Right kidney (tissue), 1 donor: ENCODE data around the gene POLE.
A peak's percentile ranks its signal among the peaks of the same experiment; 100 is the strongest.

Experiments
- DNase-seq: peaks from one replicate; pipeline ENCODE4 v3.0.0-alpha.2; 2016

Gene POLE

DNA sequence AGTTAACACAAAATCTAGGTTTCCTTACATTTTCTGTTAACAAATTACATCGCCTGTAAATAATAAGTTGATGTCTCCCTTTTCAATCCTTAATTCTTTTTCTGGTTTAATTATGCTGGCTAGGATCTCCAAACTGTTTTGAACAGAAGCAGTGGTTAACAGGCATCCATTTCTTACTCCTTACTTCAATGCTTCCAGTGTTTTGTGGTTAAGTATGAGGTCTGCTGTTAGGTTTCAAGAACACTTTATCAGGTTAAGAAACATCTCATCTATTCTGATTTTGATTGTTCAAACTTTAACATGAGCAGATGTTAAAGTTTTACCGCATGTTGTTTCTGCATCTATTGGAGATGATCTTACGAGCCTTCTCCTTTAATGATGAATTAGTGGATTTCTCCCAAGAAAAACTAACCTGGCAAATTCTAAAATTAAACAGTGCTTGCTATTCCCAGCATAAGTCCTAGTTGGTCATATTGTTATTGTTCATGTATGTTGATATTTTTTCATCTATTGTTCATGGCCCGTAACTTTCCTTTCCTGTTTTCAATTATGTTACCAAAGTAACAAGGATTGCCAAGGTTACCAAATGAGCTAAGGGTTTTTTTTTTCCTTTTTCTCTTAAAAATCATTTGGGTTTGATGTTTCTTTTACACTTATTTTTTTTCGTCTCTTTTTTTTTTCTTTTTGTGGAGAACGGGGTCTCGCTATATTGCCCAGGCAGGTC is 33.4 kb downstream of the POLE start:
- DNase-seq = no peak

DNA sequence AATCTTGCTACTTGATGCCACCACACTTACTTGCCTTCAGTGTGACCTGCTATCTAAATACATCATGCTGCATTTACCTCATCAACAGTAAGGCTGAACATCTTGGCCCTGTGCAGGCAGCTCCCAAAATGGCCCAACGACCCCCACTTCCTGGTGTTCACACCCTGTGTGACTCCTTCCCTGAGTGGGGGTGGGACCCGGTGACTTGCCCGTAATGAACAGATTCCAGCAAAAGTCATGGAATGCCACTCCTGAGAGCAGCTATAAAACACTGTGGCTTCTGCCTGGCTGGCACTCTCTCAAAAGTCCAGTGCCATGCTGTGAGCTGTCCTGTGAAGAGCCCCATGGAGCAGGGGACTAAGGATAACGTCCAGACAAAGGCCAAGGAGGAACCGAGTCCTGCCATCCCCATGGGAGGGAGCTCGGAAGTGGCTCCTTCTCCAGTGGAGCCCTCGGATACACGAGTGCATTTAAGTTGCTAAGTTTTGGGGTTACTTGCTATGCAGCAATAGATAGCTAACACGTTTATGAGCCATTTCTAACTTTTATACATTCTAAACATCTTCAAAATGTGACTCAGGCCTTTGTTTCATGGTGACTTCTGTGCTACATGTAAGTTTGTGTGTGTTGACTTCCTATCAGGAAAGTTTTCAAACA is 35.6 kb downstream of the POLE start:
- DNase-seq = no peak

DNA sequence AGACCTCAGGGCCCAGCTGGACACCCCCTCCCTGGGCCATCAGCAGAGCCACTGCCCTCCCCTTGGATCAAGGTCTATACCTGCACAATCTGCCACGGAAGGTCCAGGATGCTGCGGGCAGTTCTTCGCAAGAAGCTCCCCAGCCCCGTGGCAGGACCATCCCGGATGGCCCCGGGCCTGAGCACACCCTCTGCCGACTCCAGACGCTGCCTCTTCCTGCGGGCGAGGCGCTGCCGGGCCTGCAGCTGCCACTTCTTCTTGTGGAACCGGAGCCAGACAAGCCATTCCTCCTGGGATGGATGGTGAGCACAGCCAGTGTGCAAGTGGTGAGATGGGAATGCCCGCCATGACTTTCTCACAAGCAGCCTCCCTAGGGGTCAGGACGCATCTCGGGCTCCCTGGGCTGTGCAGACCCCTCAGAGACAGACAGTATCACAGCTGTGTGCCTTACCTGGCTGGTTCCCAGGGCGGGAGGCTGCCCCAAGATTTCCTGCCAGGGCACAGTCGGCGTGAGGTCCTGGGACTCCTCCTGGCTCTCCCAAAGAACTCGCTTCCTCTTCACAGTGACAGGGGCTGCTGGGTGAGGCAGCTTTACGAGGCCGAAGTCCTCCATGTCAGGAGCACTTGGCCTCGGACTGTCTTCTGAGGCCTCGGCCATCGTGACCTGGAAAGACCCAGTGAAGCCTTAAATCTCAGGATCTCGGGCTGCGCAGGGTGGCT is 37.8 kb downstream of the POLE start:
- DNase-seq = no peak

DNA sequence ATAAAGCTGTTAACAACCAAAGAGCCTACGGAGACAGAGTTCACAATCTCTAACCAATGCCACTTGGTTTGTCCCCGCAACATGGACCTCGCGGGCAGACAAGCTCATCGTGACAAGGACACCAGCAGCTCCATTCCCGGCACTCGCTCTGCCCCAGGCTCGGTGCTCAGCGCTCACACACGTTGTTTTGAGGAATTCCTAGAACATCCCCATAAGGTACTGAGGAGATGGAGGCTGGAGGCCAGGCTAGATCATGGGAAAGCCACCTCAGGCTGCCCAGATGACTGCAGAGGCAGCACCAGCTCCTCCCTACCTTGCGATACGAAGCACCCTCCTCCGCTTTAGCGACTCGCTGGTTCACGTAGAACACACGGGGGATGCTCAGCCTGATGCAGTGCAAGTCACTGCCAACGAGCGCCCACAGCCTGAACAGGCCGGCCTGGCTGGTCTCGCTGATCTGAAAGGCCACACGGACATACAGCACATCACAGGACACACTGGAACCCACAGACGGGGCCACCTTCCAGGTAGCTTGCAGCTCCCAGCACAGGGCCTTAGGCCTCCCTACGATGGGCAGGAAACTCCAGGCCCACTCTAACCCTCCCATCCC is 38.4 kb downstream of the POLE start:
- DNase-seq = no peak

DNA sequence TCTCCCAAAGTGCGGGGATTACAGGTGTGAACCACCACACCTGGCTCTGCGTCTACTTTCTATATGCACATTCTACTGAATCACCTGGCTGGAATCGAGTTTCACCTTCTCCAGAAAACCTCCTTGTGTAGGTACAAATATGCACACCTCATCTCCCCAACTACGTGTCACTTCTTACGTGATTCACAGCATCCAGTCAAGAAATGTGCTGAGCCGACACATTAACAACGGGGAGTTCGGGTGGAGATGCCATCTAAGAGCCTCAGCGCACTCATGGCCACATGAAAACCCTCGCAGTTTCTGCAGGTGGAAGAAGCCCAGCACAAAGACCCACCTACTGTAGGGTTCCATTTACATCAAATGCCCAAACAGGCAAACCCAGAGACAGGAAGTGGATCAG is 39.3 kb downstream of the POLE start:
- DNase-seq = no peak

DNA sequence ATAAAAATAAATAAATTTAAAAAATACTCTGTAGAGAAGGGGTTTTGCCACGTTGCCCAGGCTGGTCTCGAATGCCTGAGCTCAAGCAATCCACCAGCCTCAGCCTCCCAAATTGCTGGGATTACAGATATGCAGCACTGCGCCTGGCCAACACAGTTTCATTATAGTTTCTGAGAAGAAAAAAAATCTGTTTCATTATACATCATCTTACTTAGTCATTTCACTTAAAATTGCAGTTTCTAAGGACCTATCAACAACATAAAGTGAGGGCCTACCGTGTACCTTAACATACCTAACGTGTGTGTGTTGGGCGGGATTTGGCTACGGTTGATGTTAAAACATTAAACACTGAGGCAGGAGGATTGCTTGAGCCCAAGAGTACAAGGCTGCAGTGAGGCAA is 40.3 kb downstream of the POLE start:
- no peak for DNase-seq

DNA sequence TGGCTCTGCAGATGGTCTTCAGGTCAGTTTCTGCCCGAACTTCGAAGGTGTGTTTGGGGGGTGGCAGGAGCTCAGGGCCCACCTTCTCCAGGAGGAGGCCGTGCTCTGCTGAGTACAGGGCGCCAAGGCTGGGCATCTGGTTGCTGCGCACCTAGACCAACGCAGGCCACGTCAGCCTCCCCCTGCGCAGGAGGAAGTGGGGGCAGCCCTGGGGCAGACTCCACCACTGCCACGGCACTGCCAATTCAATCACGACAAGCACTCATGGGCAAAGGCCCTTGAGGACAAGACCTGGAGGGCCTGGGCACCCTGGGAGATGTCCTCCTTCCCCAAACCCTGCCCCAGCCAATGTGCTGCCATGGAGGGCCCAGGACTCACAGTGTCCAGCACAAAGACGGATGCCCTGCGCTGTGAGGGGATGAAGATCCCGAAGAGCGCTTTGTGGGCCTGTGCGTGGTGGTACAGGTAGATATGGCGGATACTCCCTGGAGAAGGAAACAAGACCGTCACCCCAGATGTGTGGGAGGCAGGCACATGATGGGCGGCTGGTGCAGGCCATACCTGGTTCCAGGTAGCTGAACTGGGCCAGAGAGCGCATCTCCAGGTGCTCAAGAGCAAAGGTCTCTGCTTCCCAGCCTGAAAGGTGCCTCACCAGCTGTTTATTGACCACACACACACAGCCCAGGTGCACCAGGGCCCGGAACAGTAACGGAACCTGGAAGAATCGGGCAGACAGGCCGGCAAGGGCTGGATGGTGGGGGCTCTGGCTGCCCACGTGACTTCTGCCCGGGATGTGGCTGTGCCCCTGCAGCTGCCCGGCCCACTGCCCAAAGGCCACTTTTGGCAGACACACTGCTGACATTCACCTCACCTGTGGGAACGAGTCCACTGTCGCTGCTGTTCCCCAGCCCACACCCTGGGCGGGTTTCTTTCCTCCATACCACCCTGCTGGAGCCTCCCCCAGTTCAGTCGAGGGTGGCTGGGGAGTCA is 44.0 kb downstream of the POLE start:
- no peak for DNase-seq

DNA sequence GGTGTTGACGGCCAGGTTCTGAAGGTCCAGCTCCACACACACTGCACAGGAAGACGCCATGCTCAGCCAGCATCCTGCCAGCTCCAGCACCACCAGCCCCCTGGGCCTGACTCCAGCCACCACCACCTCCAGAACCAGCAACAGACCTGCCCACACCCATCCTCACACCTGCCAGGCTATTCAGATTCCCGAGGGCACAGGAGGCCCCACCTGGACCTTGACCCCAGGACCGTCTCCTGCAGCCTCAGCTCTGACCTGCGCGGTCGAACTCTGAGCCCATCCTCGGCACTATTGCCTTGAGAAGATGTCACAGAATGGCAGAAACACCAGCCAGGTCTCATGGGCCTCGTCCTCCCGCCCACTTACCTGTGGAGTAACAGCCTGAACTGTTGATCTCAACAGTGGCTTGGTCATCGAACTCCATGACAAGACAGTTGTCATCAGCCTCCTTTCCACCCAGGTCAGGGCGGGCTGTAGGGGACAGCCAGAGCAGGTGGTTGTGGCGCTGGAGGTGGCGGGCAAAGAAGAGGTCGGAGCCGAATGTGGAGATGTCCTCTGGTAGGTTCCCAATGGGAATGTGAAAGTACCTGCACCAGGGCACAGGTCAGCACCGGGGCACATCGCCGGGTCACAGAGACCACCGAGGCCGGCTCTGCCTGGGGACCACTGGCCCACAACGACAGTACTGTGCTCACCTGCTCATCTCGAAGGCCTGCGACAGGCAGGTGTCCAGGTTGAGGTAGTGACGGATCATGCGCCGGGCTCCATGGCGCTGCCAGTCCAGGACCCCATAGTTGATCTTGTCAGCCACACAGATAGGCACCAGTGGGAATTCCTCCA is 45.1 kb downstream of the POLE start:
- no peak for DNase-seq

DNA sequence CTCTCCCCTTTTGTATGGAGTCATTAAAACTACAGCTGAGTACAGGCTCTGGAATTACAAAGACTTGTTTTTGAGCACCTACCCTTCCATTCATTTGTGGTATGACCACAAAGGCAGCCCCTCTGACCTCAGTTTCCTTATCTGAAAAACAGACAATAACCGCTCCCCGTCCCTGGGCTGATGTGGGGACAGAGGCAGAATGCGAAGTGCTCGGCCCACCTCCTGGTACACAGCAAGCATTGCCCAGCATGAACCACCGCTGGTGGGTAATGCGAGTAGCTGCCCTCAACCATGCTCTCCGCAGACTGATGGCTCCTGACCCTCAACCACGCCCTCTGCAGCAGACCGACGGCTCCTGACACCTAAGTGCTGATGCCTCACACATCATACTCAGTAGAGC is 46.2 kb downstream of the POLE start:
- DNase-seq = no peak

DNA sequence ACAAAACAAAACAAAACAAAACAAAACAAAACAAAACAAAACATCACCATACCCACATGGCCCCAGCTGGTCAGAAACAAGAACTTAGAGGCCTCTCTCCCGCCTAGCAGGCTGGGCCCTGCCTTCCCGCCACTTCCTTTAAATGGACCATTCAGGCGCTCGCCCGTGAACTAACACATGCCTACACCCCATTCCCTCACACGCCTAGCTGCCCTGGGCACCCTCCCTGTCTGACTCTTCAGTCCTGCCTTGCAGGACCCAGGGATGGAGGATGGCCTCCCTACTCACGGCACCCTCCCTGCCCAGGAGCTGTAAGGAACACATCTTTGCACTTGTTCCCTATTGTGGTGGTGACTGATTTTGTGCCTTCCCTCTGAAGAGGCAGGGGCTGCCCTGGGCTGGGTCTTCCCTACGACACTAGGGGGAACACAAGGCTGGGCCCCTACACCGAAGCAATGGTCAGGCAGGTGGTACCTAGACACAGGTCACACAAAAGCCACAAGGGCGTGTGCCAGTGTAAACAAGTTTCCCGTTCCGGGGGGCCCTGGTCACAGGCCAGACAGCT is 47.1 kb downstream of the POLE start:
- DNase-seq = no peak

DNA sequence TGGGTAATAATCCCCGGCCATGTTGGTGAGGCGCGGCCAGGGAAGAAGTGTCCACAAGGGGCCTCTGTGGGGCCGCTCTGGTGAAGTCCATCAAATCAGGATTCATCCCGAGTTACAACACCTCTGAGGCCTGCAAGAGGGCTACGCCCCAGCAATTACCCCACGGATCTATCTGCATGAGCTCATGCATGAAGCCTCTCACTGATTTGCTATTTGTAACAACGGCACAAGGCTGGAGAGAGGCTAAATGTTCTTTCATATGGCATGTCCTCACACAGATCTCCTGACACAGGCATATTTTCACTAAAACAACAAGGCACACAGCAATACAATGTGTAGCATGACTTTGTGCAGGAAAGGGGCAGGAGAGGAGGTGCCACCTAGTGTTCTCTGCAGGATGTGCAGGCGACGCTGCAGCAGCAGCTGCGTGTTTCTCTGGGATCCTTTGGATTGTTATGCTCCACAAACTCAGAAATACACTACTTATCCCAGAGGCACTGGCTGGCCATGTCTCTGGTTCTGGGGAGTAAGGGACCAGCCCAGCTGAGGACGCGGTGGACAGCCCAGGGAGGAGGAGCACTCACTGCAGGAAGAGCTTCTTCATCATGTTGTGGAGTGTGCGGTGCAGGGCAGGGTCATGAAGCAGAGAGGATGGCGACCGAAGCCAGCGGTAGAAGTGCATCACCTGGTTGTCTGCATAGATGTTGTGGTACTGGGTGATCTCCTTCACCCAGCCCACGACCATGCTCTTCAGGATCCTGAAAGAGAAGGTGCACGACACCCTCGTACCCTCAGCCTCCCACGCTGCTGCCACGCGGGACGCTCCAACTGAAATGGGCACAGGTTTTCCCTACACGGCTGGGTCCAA is 48.4 kb downstream of the POLE start:
- DNase-seq = peak; percentile 58

DNA sequence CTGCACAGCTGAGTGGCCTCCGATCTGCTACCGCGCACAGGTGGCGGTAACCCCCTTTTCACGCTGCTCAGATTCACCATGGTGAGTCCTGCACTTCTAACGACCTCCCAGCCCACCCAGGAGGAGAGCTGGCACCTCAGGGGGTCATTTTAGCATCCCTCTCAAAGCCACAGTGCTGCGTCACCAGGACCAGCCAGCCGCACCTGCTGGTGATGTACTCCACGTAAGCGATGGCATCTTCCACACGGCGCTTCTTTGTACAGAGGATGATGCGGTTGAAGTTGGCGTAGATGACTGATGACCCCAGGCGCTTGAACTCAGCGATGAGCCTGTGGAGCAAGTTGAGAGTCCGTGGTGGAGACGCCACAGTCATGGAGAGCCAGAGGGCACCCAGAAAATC is 49.3 kb downstream of the POLE start:
- DNase-seq = no peak

DNA sequence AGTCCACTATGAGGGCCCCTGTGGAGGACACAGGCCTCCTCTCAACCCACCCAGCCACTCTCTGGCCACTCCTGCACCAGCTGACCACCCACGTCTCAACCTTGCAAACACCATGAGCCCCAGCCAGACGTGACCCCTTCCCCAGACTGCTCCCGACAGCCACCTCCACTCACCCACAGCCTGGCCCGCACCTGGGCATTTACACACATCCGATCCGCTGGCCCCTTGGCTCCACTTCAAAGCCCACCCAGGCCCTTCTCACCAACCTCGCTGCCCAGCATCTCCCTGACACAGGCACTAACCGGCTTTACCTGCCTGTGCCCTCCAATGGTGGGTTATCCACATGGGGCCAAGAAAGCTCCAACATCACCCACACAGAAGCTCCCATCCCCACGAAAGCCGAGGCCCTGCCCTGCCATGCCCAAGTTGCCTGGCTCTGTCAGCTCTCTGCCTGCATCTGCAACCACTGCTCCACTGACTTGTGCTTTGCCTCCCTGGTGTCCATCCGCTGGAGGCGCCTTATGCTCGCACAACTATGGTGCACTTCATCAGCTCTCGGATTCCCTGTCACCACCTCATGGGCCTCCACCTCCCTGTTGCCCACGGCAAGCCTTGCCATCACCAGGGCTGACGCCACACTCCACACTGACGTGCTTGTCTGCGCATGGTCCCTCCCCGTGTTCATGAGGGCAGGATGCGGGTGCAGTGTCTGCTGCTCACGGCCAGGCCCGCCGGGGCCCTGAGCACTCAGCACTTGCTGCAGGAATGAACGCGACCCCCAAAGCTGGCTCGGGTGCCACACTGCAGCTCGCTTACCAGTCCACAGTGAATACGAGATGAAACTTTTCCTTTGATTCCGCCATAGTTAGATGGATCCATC is 51.8 kb downstream of the POLE start:
- no peak for DNase-seq

DNA sequence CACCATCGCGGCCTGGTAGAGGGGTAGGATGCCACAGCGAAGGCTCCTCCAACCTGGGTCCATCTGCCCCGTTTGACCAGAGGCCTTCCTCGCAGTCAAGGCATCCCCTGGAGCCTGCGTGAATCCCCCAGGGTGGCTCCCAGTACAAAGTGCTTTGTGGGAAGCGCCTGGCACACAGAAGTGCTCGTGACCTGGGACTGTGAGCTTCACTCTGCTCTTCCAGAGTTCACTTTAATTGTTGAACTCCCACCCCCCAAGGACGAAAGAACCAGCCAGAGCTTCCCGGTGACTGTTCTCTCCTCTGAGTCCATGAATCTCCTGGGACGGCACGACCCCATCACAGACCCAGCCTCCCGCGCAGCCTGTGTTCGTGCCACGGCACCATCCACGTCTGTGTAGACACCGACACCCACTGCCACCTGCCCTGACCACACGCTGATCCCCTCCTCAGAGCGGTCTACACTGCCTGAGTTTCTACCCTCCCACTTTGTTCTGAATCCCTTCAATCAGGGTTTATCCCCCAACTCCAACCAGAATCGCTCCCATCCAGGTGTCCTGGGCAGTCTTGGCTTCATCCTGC is 52.6 kb downstream of the POLE start:
- DNase-seq = no peak

DNA sequence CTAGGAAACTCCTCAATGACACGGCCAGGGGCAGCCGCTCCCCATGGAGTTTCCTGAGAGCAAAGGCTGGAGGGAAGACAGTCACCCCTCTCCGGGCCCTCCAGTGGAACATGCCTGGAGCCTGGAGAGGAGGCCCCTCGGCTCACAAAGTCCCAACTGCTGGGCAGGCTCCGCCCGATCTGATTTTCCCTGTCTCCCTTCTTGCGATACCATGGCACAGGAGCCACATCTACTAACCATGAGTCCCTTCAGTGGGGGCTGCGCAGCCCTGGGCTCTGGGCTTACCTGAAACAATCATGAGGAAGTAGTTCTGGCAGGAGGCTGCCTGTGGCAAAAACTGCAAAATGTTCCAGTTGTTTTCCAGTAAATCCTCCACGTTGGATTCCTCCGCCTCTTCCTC is 53.2 kb downstream of the POLE start:
- no peak for DNase-seq

DNA sequence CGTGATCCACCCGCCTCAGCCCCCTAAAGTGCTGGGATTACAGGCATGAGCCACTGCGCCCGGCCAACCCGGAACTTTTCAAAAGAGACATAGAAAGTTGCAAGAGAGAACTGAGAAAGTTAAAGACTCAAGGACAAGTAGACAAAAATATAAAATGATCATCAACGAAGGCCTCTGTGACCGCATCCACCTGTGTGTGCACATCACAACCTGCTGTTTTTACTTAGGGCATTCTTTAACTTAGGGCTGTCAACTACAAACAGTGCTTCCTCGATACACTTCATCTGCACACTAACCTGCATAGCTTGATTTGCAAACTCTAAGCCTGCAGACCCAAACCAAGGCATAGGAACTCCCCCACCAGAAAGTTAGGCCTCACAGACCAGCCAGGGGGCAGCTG is 53.7 kb downstream of the POLE start:
- no peak for DNase-seq

DNA sequence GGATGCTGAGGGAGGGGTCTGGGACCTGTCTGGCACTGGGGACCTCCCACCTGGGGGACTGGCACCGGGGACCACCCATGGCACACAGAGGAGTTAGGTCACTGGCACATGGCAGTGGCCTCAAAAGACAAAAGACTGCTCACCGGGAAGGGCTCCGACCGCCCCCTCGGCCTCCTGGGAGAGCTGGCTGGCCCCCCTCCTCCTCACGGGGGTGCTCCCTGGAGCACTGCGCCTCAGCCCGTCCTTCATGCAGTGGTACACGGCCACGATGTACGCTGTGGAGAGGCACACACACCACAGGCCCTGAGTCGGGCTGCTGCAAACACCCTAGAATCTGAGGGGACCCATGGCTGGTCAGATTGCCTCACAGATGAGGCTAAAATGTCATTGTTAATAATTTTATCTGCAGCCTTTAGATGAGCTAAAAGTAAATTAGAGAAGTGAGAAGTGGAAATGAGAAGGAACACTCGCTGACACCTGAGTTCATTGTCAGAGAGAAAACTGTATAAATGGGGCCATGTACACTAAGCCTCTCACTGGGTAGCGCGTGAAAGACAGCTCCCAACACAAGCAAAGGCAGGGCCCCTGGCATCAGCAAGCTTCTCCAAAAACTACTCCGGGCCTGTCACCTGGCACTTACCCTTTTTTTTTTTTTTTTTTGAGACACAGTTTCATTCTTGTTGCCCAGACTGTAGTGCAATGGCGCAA is 54.5 kb downstream of the POLE start:
- DNase-seq = no peak

DNA sequence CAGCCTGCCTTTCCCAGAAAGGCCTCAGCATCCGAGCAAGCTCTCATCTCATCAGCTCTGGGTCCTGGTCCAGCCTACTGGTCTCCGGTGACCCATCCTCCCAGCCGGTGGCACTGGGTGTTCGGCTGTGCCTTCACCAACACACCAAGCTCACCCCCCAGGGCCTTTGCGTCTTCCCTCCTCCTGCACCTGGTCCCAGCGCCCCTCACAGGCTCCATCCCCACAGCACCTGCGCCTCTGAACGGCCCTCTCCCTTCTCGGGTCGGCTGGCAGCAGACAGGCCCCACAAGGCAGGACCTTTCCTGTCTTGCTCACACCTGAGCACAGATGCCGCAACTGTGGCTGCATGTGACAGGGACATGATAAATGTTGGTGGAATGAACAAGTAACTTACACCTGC is 55.5 kb downstream of the POLE start:
- DNase-seq = no peak
